Heart left ventricle (tissue), 16 donors: ENCODE results near the gene FOXP2. TPM values are rescaled to one million over a fixed set of nuclear protein-coding genes. Genes with fewer than 3 reads are reported as not detected.

Source experiments
- ATAC-seq, 4 donors: fragments of 200-7000 bp; cut with Tn5 transposase; one replicate each; pipeline ENCODE4 v1.9.1; 2020 to 2022; ENCODE audit warnings: moderate library complexity in 4 of 4, mild to moderate bottlenecking in 3 of 4, moderate number of reproducible peaks in 1 of 4
- DNase-seq, 5 donors: peaks; one replicate each; pipeline ENCODE4 v3.0.0-alpha.2; 2020
- H3K27ac ChIP-seq, 12 donors: fragments of 200-600 bp; sonication (generic) in 4 of 12; one replicate each; pipeline versions ENCODE4 v1.5.0 to v1.8.0; 2016 to 2022; ENCODE audit warnings: mild to moderate bottlenecking in 2 of 12
- H3K27me3 ChIP-seq, 9 donors: fragments of 200-600 bp; sonication (generic) in 2 of 9; one replicate each; pipeline versions ENCODE4 v1.5.1 to v1.8.0; 2016 to 2022; ENCODE audit warnings: mild to moderate bottlenecking in 3 of 9
- H3K36me3 ChIP-seq, 9 donors: fragments of 200-600 bp; sonication (generic) in 2 of 9; one replicate each; pipeline versions ENCODE4 v1.5.0 to v1.8.0; 2018 to 2022; ENCODE audit warnings: mild to moderate bottlenecking in 2 of 9
- H3K4me1 ChIP-seq, 12 donors: fragments of 200-600 bp; sonication (generic) in 4 of 12; one replicate each; pipeline versions ENCODE4 v1.5.0 to v1.8.0; 2016 to 2022; ENCODE audit warnings: mild to moderate bottlenecking in 3 of 12
- H3K4me3 ChIP-seq, 12 donors: fragments of 200-600 bp; sonication (generic) in 4 of 12; one replicate each; pipeline versions ENCODE4 v1.5.0 to v1.8.0; 2017 to 2022; ENCODE audit warnings: mild to moderate bottlenecking in 9 of 12, moderate library complexity in 4 of 12
- H3K9me3 ChIP-seq, 12 donors: fragments of 200-600 bp; sonication (generic) in 4 of 12; one replicate each; pipeline versions ENCODE4 v1.5.0 to v1.8.0; 2016 to 2022; ENCODE audit warnings: mild to moderate bottlenecking in 1 of 12
- POLR2A ChIP-seq, 2 donors: fragments of 450-650 bp; IDR thresholded peaks; one replicate each; pipeline ENCODE4 v1.6.1; 2017; ENCODE audit warnings: antibody characterized with exemption in 2 of 2, mild to moderate bottlenecking in 2 of 2, moderate library complexity in 2 of 2
- WGBS, 4 donors: extraction: QIAGEN DNeasy Blood & Tissue Kit in 2 of 4; methylation state at CpG; one replicate each; pipeline versions ENCODE4 v1.1.5 to v1.1.7; 2013 to 2018; 5-methylcytosine and 5-hydroxymethylcytosine counted together
- intact Hi-C, 10 donors: fragments of 100-400 bp; cut with DNase I; formaldehyde crosslinking; loops; one replicate each; pipeline versions ENCODE4 v1.11.1 to v1.14.2; 2022
- polyA plus RNA-seq, 2 donors: library from polyadenylated mRNA; stranded (reverse); fragments of 200-250 nt; gene quantifications; one replicate each; pipeline ENCODE4 v1.2.3, GENCODE V29; 2013
- total RNA-seq, 9 donors: library from RNA; depleted of rRNA in 2 of 9; stranded (reverse); fragments of >200 nt in 2 of 9; fragmentation: NEBNext Ultra II Directional in 3 of 9; extraction: Animal tissue kit (Norgen Biotek cat#: 25700) in 3 of 9; gene quantifications; one replicate each; pipeline versions ENCODE4 v1.1.0 to v1.2.4, GENCODE V29; 2016 to 2023
- TF ChIP-seq, protein P1 (sequence below), 12 donors: fragments of 200-600 bp; sonication (generic) in 4 of 12; IDR thresholded peaks; one replicate each; pipeline versions ENCODE4 v1.5.0 to v1.8.0; 2018 to 2022; ENCODE audit warnings: antibody characterized with exemption in 12 of 12, mild to moderate bottlenecking in 5 of 12
- donor health status: ischemic (EF 13 %, LVEDD 7.1; RV severe dilation, severe dysfunction).
- donor health status: healthy with polysubstance abuse.
- donor health status: DM: no; HTN: yes; CAD: no.
- donor health status: DM: no; HTN: no; CAD: no.
- donor health status: ischemic (EF 25% LVEDD 6.9; RV normal size, moderate dysfunction).
- donor health status: ischemic (EF 25% LVEDD 5.7; RV mildly dilated, moderate dysfunction).
- donor health status: healthy.
- donor health status: DM: yes; HTN: yes; CAD: no.
- donor health status: ischemic (EF 35%, LVEDD 5.7; RV mildly dilated, moderate dysfunction).
- donor health status: nonischemic (EF 11% LVEDD 7.7; RV severe dilation, severe dysfunction).
- donor health status: DM: yes; HTN: yes; CAD: no.
- donor health status: PGD.
- donor health status: ischemic (EF 29% LVEDD 5.4; RV normal size, mild dysfunction).
- donor health status: nonischemic (EF 23%, LVEDD 6.1; RV moderate dilation, normal function).

FOXP2 gene
- total and polyA plus RNA-seq, 11 donors, result 0.25 to 3.7 (median 1.9) TPM

DNA sequence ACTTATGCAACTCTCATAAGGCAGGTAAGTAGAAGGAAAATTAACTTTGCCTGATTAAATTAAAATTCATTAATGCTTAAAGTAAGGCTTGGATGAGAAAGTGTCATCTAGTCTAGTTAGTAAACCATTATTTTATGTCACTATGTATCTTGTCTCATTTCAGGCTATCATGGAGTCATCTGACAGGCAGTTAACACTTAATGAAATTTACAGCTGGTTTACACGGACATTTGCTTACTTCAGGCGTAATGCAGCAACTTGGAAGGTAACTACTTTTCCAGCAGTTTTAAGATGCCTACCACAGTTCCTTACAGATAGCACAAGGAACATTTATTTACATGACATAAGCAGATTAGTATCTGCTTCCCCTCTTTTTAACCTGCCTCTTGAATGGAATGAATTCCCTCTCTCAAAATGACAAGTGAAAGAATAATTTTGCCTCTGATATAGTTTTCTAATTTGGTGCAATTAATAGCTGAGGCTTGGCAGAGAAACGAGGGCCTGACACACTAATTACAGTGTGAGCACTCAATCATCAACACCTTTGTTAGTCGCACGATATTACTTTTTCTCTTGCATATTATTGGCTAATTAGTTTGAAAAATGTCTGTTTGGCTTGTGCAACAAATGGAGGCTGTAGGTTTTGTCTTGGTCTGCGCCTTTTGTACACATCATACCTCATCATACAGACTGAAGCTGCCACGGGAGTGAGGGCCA is 245.0 kb downstream of the FOXP2 start:
- H3K4me1 ChIP-seq, result peaks cover 0 to 16% (median 0%) of the 10 kb centered on the region in 12 donors

GRCh38 chr7:114660126-114660486 is 245.5 kb downstream of the FOXP2 start:
- no peaks in the 10 kb centered on the region for H3K27me3 ChIP-seq
- 0 to 2% (median 0%) methylated on average over 1 of the region's 1 CpG for WGBS, 4 donors
- no peaks in the 10 kb centered on the region for H3K36me3 ChIP-seq
- H3K9me3 ChIP-seq, result no peaks in the 10 kb centered on the region
- no peak for DNase-seq
- no peak overlapping the region for H3K4me3 ChIP-seq
- H3K4me1 ChIP-seq, result peaks cover 0 to 16% (median 0%) of the 10 kb centered on the region in 12 donors
- TF ChIP-seq POLR2A (IDR thresholded peaks at IDR 0.05), result no peak
- TF ChIP-seq, protein P1, sequence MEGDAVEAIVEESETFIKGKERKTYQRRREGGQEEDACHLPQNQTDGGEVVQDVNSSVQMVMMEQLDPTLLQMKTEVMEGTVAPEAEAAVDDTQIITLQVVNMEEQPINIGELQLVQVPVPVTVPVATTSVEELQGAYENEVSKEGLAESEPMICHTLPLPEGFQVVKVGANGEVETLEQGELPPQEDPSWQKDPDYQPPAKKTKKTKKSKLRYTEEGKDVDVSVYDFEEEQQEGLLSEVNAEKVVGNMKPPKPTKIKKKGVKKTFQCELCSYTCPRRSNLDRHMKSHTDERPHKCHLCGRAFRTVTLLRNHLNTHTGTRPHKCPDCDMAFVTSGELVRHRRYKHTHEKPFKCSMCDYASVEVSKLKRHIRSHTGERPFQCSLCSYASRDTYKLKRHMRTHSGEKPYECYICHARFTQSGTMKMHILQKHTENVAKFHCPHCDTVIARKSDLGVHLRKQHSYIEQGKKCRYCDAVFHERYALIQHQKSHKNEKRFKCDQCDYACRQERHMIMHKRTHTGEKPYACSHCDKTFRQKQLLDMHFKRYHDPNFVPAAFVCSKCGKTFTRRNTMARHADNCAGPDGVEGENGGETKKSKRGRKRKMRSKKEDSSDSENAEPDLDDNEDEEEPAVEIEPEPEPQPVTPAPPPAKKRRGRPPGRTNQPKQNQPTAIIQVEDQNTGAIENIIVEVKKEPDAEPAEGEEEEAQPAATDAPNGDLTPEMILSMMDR (IDR thresholded peaks at IDR 0.05), result no peak
- ATAC-seq, result no peak
- intact Hi-C loops, result loop anchor here in 3 of 10 donors (10.0 kb wide), 3 partner anchors 575 to 635 kb away; no protein-coding TSS in a partner anchor
- no peak overlapping the region for H3K27ac ChIP-seq

More for the DNA sequence above, 245.0 kb downstream of the FOXP2 start:
- no peaks in the 10 kb centered on the region for H3K9me3 ChIP-seq
- intact Hi-C loops, result loop anchor here in 3 of 10 donors (10.0 kb wide), 3 partner anchors 575 to 635 kb away; no protein-coding TSS in a partner anchor
- no peak for TF ChIP-seq POLR2A (IDR thresholded peaks at IDR 0.05)
- TF ChIP-seq, protein P1 (IDR thresholded peaks at IDR 0.05), result no peak
- no peaks in the 10 kb centered on the region for H3K27me3 ChIP-seq
- no peak overlapping the region for H3K4me3 ChIP-seq
- no peak for ATAC-seq
- no peak overlapping the region for H3K27ac ChIP-seq
- WGBS, 4 donors, result 40 to 44% (median 43%) methylated on average over 7 of the region's 7 CpGs
- no peak for DNase-seq
- H3K36me3 ChIP-seq, result peaks cover 0 to under 1% (median 0%) of the 10 kb centered on the region in 9 donors

DNA sequence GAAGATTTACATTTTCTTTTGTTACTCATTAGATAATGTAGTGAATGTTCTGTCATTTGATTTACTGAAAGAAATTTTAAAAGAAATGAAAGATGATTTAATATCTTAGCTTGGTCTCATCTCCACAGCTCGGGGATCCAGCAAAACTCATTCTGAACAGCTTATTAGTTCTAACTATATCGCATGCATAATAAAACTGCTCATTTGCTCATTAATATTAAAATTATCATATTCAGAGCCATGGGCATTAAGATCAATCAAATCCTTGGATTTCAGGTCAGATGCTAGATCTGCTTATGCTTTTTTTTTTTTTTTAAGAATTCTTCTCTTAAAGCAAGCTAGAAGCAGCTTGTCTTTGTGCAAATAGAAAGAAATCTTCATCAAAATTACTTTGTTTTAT is 246.1 kb downstream of the FOXP2 start:
- WGBS, 4 donors, result 93 to 98% (median 96%) methylated on average over 2 of the region's 2 CpGs
- H3K27me3 ChIP-seq, result no peaks in the 10 kb centered on the region
- intact Hi-C loops, result loop anchor here in 3 of 10 donors (10.0 kb wide), 3 partner anchors 576 to 636 kb away; no protein-coding TSS in a partner anchor
- H3K4me3 ChIP-seq, result no peak overlapping the region
- H3K36me3 ChIP-seq, result no peaks in the 10 kb centered on the region
- DNase-seq (no peak), ATAC-seq (no peak)
- H3K27ac ChIP-seq, result no peak overlapping the region
- peaks cover 0 to 16% (median 0%) of the 10 kb centered on the region in 12 donors for H3K4me1 ChIP-seq
- no peaks in the 10 kb centered on the region for H3K9me3 ChIP-seq
- TF ChIP-seq, protein P1 (IDR thresholded peaks at IDR 0.05), result no peak
- no peak for TF ChIP-seq POLR2A (IDR thresholded peaks at IDR 0.05)

DNA sequence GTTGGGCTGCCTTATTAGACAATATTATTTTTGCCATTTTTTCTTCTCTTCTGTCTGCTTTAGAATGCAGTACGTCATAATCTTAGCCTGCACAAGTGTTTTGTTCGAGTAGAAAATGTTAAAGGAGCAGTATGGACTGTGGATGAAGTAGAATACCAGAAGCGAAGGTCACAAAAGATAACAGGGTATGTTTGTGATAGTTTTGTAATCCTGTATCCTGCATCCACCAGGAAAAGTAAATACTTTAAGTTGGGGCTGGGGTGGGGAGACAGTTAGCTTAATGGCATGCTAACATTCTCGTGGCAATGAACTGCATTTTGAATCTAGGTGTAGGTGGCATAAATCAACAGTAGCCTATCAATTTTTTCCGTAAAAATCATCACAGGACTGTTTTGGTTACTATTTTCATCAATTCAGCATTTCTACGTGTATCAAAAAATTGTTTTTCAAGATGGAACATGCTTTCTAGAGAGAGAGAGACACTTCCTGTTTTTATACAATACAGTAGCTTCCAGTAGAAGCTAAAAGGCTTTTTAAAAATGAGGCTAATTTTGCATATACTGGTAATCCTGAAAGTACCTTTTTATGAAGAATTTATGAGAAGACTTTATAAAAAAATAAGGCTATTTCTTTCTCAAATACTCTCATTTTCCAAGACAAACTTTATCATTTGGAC is 247.5 kb downstream of the FOXP2 start:
- Histone ChIP-seq H3K27me3 (no peaks in the 10 kb centered on the region), H3K4me1 (peaks cover 0 to 12% (median 0%) of the 10 kb centered on the region in 12 donors)
- whole genome bisulfite sequencing, 4 donors, result 59 to 69% (median 62%) methylated on average over 6 of the region's 6 CpGs

More for the DNA sequence above, 247.5 kb downstream of the FOXP2 start:
- H3K4me3 ChIP-seq, result no peak overlapping the region
- DNase-seq, result no peak
- H3K27ac ChIP-seq, result no peak overlapping the region
- no peaks in the 10 kb centered on the region for H3K9me3 ChIP-seq
- intact Hi-C loops, result loop anchor here in 3 of 10 donors (10.0 kb wide), 3 partner anchors 577 to 637 kb away; no protein-coding TSS in a partner anchor
- TF ChIP-seq, protein P1 (IDR thresholded peaks at IDR 0.05), result no peak
- no peak for TF ChIP-seq POLR2A (IDR thresholded peaks at IDR 0.05)
- no peaks in the 10 kb centered on the region for H3K36me3 ChIP-seq
- ATAC-seq, result no peak
